ENCODE data around the gene FIGN. TPM values are rescaled to one million over a fixed set of nuclear protein-coding genes. Genes with fewer than 3 reads are reported as not detected.

FIGN gene
- total and polyA plus RNA-seq, 2 of the 4 experiments (the other 2 are of a cell fraction): 0.77 to 0.90 TPM

GRCh38 chr2:163571423-163572102, 164.2 kb downstream of the FIGN start:
- ATAC-seq (ENCODE audit: low read depth) (no peak), DNase-seq (no peak)
- ChIA-PET POLR2A (ENCODE audit: unreplicated experiment) (no interaction called here), CTCF (interaction anchor here (0.5 kb wide), 1 partner anchor 1910 kb away, joined by 4 read pairs; no protein-coding TSS in a partner anchor)
- no peak overlapping the region for H4K5ac ChIP-seq (ENCODE audit: low read depth, low read length)
- no peak overlapping the region for H4K8ac ChIP-seq (ENCODE audit: low read depth in 2 of 2, low read length in 2 of 2)
- TF ChIP-seq, protein P1, sequence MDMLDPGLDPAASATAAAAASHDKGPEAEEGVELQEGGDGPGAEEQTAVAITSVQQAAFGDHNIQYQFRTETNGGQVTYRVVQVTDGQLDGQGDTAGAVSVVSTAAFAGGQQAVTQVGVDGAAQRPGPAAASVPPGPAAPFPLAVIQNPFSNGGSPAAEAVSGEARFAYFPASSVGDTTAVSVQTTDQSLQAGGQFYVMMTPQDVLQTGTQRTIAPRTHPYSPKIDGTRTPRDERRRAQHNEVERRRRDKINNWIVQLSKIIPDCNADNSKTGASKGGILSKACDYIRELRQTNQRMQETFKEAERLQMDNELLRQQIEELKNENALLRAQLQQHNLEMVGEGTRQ (IDR thresholded peaks at IDR 0.05; ENCODE audit: low read depth, low read length): no peak
- no peak for TF ChIP-seq RFX5 (IDR thresholded peaks at IDR 0.05; ENCODE audit: low read depth, low read length)
- TF ChIP-seq CHD1 (IDR thresholded peaks at IDR 0.05; ENCODE audit: low read depth, low read length): no peak
- H2BK120ac ChIP-seq (ENCODE audit: low read depth, low read length): no peak overlapping the region
- no peak overlapping the region for H3K27ac ChIP-seq (ENCODE audit: insufficient read depth, low read length)
- H3K9ac ChIP-seq (ENCODE audit: low read depth, low read length): no peak overlapping the region
- intact Hi-C loops (cut with micrococcal nuclease): no loop called here
- no peaks in the 10 kb centered on the region for H3K9me3 ChIP-seq (ENCODE audit: control insufficient read depth, insufficient read depth, low read length)
- no peak overlapping the region for H2AFZ ChIP-seq (replicated peaks; ENCODE audit: low read length, poor library complexity)
- H3K18ac ChIP-seq (ENCODE audit: low read depth, low read length): no peak overlapping the region
- H2BK5ac ChIP-seq (ENCODE audit: low read depth, low read length, poor library complexity, severe bottlenecking): no peak overlapping the region
- H3K36me3 ChIP-seq (ENCODE audit: control insufficient read depth, insufficient read depth, low read length): no peaks in the 10 kb centered on the region
- no TSS peak for BruUV-seq (replicated peaks)
- no peaks in the 10 kb centered on the region for H3K9me1 ChIP-seq (ENCODE audit: insufficient read depth, low read length)
- no peaks in the 10 kb centered on the region for H3K79me1 ChIP-seq (ENCODE audit: low read depth in 1 of 2, low read length in 2 of 2)
- H3K14ac ChIP-seq (replicated peaks; ENCODE audit: low read depth, low read length): no peak overlapping the region
- H3K23ac ChIP-seq (ENCODE audit: low read depth, low read length): no peak overlapping the region
- H3K4me3 ChIP-seq (ENCODE audit: insufficient read depth, low read depth, low read length): no peak overlapping the region
- no peak overlapping the region for H3K4me2 ChIP-seq (ENCODE audit: low read depth, low read length)
- no peak overlapping the region for H4K91ac ChIP-seq (ENCODE audit: insufficient read depth, low read depth, low read length)
- no CpG with 5 or more reads among the region's 7 CpGs for WGBS, 2 experiments (ENCODE audit: extremely low coverage in 2 of 2, insufficient read length in 1 of 2)
- no peak overlapping the region for H2BK15ac ChIP-seq (ENCODE audit: low read depth, low read length)
- H4K20me1 ChIP-seq (ENCODE audit: insufficient read depth, low read length): no peaks in the 10 kb centered on the region
- no peak overlapping the region for H3K56ac ChIP-seq (ENCODE audit: extremely low read depth, insufficient read depth, low read length)
- no peak overlapping the region for H2AK5ac ChIP-seq (ENCODE audit: low read depth, low read length)
- dilution Hi-C loops (cut with HindIII; ENCODE audit: low sequenced_read_pairs, unreplicated experiment): no loop called here
- in situ Hi-C loops (cut with MboI; ENCODE audit: low sequenced_read_pairs): no loop called here
- no peaks in the 10 kb centered on the region for H3K4me1 ChIP-seq (ENCODE audit: control insufficient read depth, insufficient read depth, low read length)
- H3K4ac ChIP-seq (ENCODE audit: low read depth, low read length): no peak overlapping the region
- no peaks in the 10 kb centered on the region for H3K27me3 ChIP-seq (ENCODE audit: control insufficient read depth, insufficient read depth, low read length)
- H2BK20ac ChIP-seq (ENCODE audit: low read depth, low read length): no peak overlapping the region
- no peak overlapping the region for H2AK9ac ChIP-seq (replicated peaks; ENCODE audit: low read depth, low read length, poor library complexity)

Data from IMR-90 (cell line).